GM12873 (cell line): ENCODE results near the gene PDZRN3.

Experiments
- CTCF ChIP-seq: IDR thresholded peaks from 2 replicates; pipeline ENCODE4 v1.5.1; 2012; ENCODE audit warnings: low read depth, mild to moderate bottlenecking, moderate library complexity, low read length, control low read depth; ENCODE audit not compliant: insufficient read depth; ENCODE audit errors: missing control alignments

PDZRN3 gene

DNA sequence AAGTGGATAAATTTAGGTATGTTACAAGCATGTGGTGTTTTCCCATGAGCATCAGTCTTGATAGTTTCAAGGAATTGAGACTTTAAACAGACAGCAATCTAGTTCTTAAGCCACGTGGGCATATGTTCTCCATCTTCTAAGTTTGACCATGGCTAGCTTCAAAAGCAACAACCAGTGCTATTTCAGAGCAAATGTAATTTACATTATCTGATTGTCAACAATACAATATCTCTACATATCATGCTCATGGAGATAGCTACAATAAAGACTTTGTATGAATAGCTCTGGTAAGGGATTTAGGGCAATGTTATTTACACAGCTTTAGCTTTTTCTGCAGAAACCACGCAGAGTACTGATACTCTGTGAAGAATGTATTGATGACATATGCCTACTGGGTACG is 38.8 kb upstream of the PDZRN3 start:
- no peak for TF ChIP-seq CTCF

GRCh38 chr3:73661265-73661664 is 36.5 kb upstream of the PDZRN3 start:
- TF ChIP-seq CTCF = no peak

DNA sequence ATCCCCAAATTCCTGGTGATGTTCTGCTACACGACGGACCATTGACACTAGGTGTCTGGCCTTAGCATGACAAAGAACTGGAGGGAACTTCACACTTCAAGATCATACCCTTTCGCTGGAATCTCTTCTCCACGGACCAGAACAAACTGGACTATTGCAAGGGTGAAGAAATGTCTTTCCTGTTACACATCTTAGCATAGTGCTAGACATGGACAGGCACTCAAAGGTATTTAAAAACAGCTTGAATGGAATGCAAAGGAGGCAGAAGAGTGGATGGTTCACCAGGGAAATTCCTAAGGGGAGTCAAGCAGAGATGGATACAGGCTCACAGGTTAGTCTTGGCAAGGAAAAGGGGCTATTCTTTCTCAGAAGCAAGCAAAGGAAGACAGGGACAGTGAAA is 33.5 kb upstream of the PDZRN3 start:
- no peak for TF ChIP-seq CTCF

DNA sequence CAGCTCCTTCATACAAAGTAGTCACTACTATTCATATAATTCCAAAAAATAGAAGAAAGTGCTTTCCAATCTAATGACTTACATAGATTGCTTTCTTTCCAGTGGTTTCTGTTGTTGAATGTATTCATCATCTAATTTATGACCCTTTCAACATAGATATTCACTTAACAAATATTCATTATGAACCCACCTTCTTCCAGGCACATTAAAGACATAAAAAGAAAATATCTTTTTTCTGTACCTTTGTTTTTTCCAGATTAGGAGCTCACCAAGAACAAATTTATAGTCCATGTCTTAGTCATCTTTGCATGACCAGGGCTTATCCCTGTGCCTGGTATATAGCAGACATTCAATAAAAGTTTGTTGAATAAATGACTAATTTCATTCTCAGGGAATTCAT is 32.4 kb upstream of the PDZRN3 start:
- no peak for TF ChIP-seq CTCF

- TF ChIP-seq CTCF = no peak
These were observed 31.6 kb upstream of the PDZRN3 start for GRCh38 chr3:73656241-73656890.

- TF ChIP-seq CTCF = no peak
These were observed 30.5 kb upstream of the PDZRN3 start for GRCh38 chr3:73655197-73655596.

GRCh38 chr3:73653877-73654276 is 29.1 kb upstream of the PDZRN3 start:
- TF ChIP-seq CTCF = no peak
